CD4-positive, alpha-beta T cell (primary cell): ENCODE data around the gene ATP2A1. TPM values are rescaled to one million over a fixed set of nuclear protein-coding genes. Genes with fewer than 3 reads are reported as not detected.
A peak's percentile ranks its signal among the peaks of the same experiment; 100 is the strongest.

Experiments
- ATAC-seq: fragments of 200-7000 bp; cut with Tn5 transposase; one replicate; pipeline ENCODE4 v1.10.0; 2022; ENCODE audit warnings: mild to moderate bottlenecking; ENCODE audit not compliant: poor library complexity
- CTCF ChIA-PET: fragments of 350-600 bp; sonication (Branson Sonifier 250); formaldehyde crosslinking; loops from one replicate; lab custom pipeline; 2021; ENCODE audit warnings: antibody characterized with exemption, inconsistent platforms; lab: Charles Lee
- POLR2A ChIA-PET: fragments of 350-600 bp; sonication (Branson Sonifier 250); formaldehyde crosslinking; loops from one replicate; lab custom pipeline; 2021; ENCODE audit warnings: antibody characterized with exemption, inconsistent platforms; lab: Charles Lee
- DNase-seq, 14 experiments: peaks; one replicate each; pipeline ENCODE4 v3.0.0-alpha.2; 2013 to 2020; ENCODE audit warnings: mixed read lengths in 2 of 14
- H3K27ac ChIP-seq, 2 donors: one replicate each; pipeline versions ENCODE4 v1.5.1 to v1.7.0; 2013; ENCODE audit warnings: low read length in 2 of 2, low read depth in 1 of 2, mild to moderate bottlenecking in 1 of 2
- H3K27me3 ChIP-seq, 2 experiments: 1 replicate in 1 of 2; 2 replicates in 1 of 2; pipeline versions ENCODE4 v1.6.1 to v1.7.0; 2013; ENCODE audit warnings: low read length in 2 of 2, control low read depth in 1 of 2, mild to moderate bottlenecking in 1 of 2, moderate library complexity in 1 of 2; ENCODE audit not compliant: insufficient read depth in 2 of 2, control insufficient read depth in 1 of 2
- H3K36me3 ChIP-seq: one replicate; pipeline ENCODE4 v1.6.1; 2013; ENCODE audit warnings: low read length, control low read depth; ENCODE audit not compliant: insufficient read depth
- H3K4me1 ChIP-seq: one replicate; pipeline ENCODE4 v1.6.1; 2013; ENCODE audit warnings: low read length, control low read depth; ENCODE audit not compliant: insufficient read depth
- H3K4me3 ChIP-seq: one replicate; pipeline ENCODE4 v1.5.1; 2013; ENCODE audit warnings: mild to moderate bottlenecking, low read length, moderate library complexity
- H3K9me3 ChIP-seq, 2 experiments: 1 replicate in 1 of 2; 2 replicates in 1 of 2; pipeline versions ENCODE4 v1.6.1 to v1.7.0; 2013; ENCODE audit warnings: low read length in 2 of 2, mild to moderate bottlenecking in 2 of 2, control low read depth in 1 of 2, moderate library complexity in 1 of 2; ENCODE audit not compliant: control insufficient read depth in 1 of 2, insufficient read depth in 1 of 2
- H3K27ac Mint-ChIP-seq: one replicate; pipeline ENCODE4 v1.8.0; 2020; ENCODE audit warnings: mixed read lengths
- H3K27me3 Mint-ChIP-seq: one replicate; pipeline ENCODE4 v1.8.0; 2021; ENCODE audit warnings: mixed read lengths
- H3K36me3 Mint-ChIP-seq: one replicate; pipeline ENCODE4 v1.8.0; 2021; ENCODE audit warnings: low read depth, mixed read lengths
- H3K4me1 Mint-ChIP-seq: one replicate; pipeline ENCODE4 v1.8.0; 2021; ENCODE audit warnings: low read depth, mixed read lengths
- H3K4me3 Mint-ChIP-seq: one replicate; pipeline ENCODE4 v1.8.0; 2020; ENCODE audit warnings: mild to moderate bottlenecking, mixed read lengths
- H3K9me3 Mint-ChIP-seq: one replicate; pipeline ENCODE4 v1.8.0; 2020; ENCODE audit warnings: mixed read lengths
- intact Hi-C, 2 experiments: fragments of 100-400 bp; cut with DNase I in 1 of 2; cut with micrococcal nuclease in 1 of 2; formaldehyde crosslinking; loops; one replicate each; pipeline versions ENCODE4 v1.15.1 to v1.9.0; 2023 to 2025; cut with DNase I, micrococcal nuclease
- total RNA-seq, 174 experiments: library from RNA in 2 of 174; stranded (reverse) in 2 of 174; gene quantifications; one replicate each; pipeline ENCODE4 v1.2.3 and lab custom pipeline; 2021 to 2026
- TF ChIP-seq, protein P1 (sequence below): fragments of 200-600 bp; IDR thresholded peaks from one replicate; pipeline ENCODE4 v1.8.0; 2022; ENCODE audit warnings: antibody characterized with exemption, mild to moderate bottlenecking

The ATP2A1 gene
- total RNA-seq, 2 experiments from 2014 or later = 0.56 to 0.77 TPM

DNA sequence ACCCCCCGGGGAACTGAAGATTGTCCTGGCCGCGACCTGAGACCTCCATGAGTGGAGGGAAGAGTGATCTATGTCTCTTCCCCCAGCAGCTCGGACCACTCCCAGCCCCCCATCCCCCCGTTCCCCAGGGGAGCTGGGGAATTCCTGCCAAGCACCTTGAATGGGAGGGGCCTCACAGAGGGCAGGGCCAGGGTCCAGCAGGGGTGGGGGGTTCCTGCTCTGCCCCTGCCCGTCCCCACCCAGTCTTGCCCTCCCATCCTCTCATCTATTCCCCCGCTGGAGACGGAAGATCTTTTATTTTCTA lies 41.6 kb upstream of the ATP2A1 start:
- no peaks in the 10 kb centered on the region for H3K9me3 Mint-ChIP-seq
- Histone ChIP-seq H3K9me3 (no peaks in the 10 kb centered on the region), H3K27ac (no peak overlapping the region), H3K4me1 (no peaks in the 10 kb centered on the region), H3K27me3 (no peaks in the 10 kb centered on the region), H3K36me3 (peaks cover 64% of the 10 kb centered on the region), H3K4me3 (no peak overlapping the region)
- CTCF ChIA-PET = no interaction called here
- no peak overlapping the region for H3K4me3 Mint-ChIP-seq
- TF ChIP-seq, protein P1, sequence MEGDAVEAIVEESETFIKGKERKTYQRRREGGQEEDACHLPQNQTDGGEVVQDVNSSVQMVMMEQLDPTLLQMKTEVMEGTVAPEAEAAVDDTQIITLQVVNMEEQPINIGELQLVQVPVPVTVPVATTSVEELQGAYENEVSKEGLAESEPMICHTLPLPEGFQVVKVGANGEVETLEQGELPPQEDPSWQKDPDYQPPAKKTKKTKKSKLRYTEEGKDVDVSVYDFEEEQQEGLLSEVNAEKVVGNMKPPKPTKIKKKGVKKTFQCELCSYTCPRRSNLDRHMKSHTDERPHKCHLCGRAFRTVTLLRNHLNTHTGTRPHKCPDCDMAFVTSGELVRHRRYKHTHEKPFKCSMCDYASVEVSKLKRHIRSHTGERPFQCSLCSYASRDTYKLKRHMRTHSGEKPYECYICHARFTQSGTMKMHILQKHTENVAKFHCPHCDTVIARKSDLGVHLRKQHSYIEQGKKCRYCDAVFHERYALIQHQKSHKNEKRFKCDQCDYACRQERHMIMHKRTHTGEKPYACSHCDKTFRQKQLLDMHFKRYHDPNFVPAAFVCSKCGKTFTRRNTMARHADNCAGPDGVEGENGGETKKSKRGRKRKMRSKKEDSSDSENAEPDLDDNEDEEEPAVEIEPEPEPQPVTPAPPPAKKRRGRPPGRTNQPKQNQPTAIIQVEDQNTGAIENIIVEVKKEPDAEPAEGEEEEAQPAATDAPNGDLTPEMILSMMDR = no peak
- no peak for DNase-seq
- no peaks in the 10 kb centered on the region for H3K27me3 Mint-ChIP-seq
- no peak overlapping the region for H3K27ac Mint-ChIP-seq
- H3K4me1 Mint-ChIP-seq = peaks cover 9% of the 10 kb centered on the region
- peaks cover 84% of the 10 kb centered on the region for H3K36me3 Mint-ChIP-seq
- intact Hi-C loops = no loop called here
- POLR2A ChIA-PET = interaction anchor here (1.1 to 2.9 kb wide), 3 partner anchors 9 to 12 kb away, joined by 3 to 12 read pairs (median 3); partner anchors contain the start of gene TUFM
- no peak for ATAC-seq

DNA sequence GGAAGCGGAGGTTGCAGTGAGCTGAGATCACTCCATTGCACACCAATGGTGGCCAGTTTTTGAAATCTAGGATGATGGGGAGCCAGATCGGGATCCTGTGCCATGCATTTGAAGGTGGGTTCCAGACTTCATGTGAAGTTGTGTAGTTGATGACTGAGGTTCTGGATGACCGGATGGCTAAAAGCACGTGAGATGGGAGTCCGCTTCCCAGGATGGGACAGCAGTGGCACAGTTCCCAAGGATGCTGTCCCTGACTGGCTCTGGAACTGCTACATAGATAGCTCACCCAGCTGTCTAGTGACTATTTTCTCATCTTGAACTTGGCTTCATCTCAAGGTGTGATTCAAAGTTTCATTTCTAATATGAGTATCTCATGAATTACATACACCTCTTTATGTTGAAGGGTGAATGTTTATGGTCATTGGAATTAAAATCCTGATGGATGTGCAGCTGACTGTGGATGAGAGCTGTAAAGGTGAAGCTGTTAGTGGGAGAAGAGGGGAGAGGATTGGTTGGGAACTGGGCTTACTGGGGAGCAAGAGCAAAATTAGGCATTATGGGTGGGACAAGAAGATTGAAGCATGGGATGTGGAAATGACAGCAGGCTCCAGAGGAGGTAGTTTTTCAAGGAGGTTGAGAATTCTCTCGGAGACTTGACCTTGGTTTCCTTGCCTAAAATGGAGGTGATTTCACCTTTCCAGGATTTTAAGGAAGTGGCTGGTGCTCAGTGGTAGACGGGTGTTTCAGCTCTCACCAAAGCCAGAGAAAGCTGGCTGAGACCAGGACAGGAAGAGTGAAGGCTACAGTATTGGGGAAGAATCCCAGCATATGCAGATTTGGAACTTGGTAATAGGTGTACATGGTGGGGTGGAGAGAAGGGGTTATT lies 40.4 kb upstream of the ATP2A1 start:
- DNase-seq (no peak), ATAC-seq (no peak)
- peaks cover 83% of the 10 kb centered on the region for H3K36me3 Mint-ChIP-seq
- CTCF ChIA-PET = interaction anchor here (0.7 kb wide), 1 partner anchor 107 kb away, joined by 6 read pairs; no protein-coding TSS in a partner anchor
- TF ChIP-seq, protein P1 = no peak
- Histone ChIP-seq H3K4me3 (no peak overlapping the region), H3K9me3 (no peaks in the 10 kb centered on the region), H3K36me3 (peaks cover 62% of the 10 kb centered on the region), H3K27me3 (no peaks in the 10 kb centered on the region), H3K4me1 (no peaks in the 10 kb centered on the region), H3K27ac (no peak overlapping the region)
- POLR2A ChIA-PET = interaction anchor here (0.6 to 2.9 kb wide), 5 partner anchors 8 to 15 kb away, joined by 3 to 12 read pairs (median 3); partner anchors contain the start of genes ATXN2L and TUFM
- H3K4me1 Mint-ChIP-seq = peaks cover 6% of the 10 kb centered on the region
- no peaks in the 10 kb centered on the region for H3K27me3 Mint-ChIP-seq
- no peak overlapping the region for H3K4me3 Mint-ChIP-seq
- no peaks in the 10 kb centered on the region for H3K9me3 Mint-ChIP-seq
- intact Hi-C loops = no loop called here
- peak overlapping the region; percentile 31 for H3K27ac Mint-ChIP-seq

DNA sequence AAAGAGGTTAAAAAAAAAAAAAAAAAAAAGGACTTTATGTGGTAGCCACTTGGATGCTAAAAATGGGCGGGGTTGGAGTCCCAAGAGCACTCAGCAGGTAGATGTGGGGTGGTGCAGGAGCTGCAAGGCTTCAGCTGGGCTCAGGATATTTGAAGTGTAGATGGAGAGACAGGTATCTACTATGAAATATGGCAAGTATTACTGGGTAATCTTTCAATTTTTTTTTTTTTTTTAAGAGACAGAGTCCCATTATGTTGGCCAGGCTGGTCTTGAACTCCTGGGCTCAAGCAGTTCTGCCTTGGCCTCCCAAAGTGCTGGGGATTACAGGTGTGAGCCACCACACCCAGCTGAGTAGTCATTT lies 39.8 kb upstream of the ATP2A1 start:
- H3K36me3 Mint-ChIP-seq = peaks cover 83% of the 10 kb centered on the region
- H3K27me3 Mint-ChIP-seq = no peaks in the 10 kb centered on the region

More for the DNA sequence above, 39.8 kb upstream of the ATP2A1 start:
- Histone ChIP-seq H3K9me3 (no peaks in the 10 kb centered on the region), H3K4me3 (no peak overlapping the region), H3K27me3 (no peaks in the 10 kb centered on the region), H3K4me1 (no peaks in the 10 kb centered on the region), H3K36me3 (peaks cover 62% of the 10 kb centered on the region), H3K27ac (no peak overlapping the region)
- CTCF ChIA-PET = interaction anchor here (0.7 kb wide), 1 partner anchor 107 kb away, joined by 6 read pairs; no protein-coding TSS in a partner anchor
- peaks cover 6% of the 10 kb centered on the region for H3K4me1 Mint-ChIP-seq
- H3K27ac Mint-ChIP-seq = peak overlapping the region; percentile 31
- intact Hi-C loops = no loop called here
- DNase-seq = no peak
- POLR2A ChIA-PET = interaction anchor here (1.4 kb wide), 2 partner anchors 13 to 16 kb away, joined by 3 to 6 read pairs; partner anchors contain the start of gene ATXN2L
- TF ChIP-seq, protein P1 = no peak
- H3K9me3 Mint-ChIP-seq = no peaks in the 10 kb centered on the region
- H3K4me3 Mint-ChIP-seq = no peak overlapping the region
- peak; percentile 33 for ATAC-seq
